Type B pancreatic cell (in vitro differentiated cells): Measurements from ENCODE around the gene NEDD9. TPM values are rescaled to one million over a fixed set of nuclear protein-coding genes. Genes with fewer than 3 reads are reported as not detected.
A peak's percentile ranks its signal among the peaks of the same experiment; 100 is the strongest.

Experiments
- DNase-seq: peaks from one replicate; pipeline ENCODE4 v3.0.0; 2021; ENCODE audit warnings: mixed read lengths; ENCODE audit not compliant: unreplicated experiment; ENCODE audit errors: extremely low spot score
- H3K27ac Mint-ChIP-seq: 2 replicates; pipeline ENCODE4 v1.8.0; 2021; ENCODE audit warnings: mild to moderate bottlenecking, mixed read lengths
- H3K27me3 Mint-ChIP-seq: 2 replicates; pipeline ENCODE4 v1.8.0; 2021; ENCODE audit warnings: mixed read lengths
- H3K36me3 Mint-ChIP-seq: 2 replicates; pipeline ENCODE4 v1.8.0; 2021; ENCODE audit warnings: mixed read lengths
- H3K4me1 Mint-ChIP-seq: one replicate; pipeline ENCODE4 v1.8.0; 2021; ENCODE audit warnings: mixed read lengths; ENCODE audit not compliant: unreplicated experiment
- H3K4me3 Mint-ChIP-seq: 2 replicates; pipeline ENCODE4 v1.8.0; 2021; ENCODE audit warnings: mild to moderate bottlenecking, mixed read lengths
- H3K9me3 Mint-ChIP-seq: 2 replicates; pipeline ENCODE4 v1.8.0; 2021; ENCODE audit warnings: mixed read lengths
- CTCF ChIP-seq: fragments of 200-600 bp; sonication (generic); conservative IDR thresholded peaks from 2 replicates; pipeline ENCODE4 v1.5.0; 2021; ENCODE audit warnings: antibody characterized with exemption, mild to moderate bottlenecking
- total RNA-seq: library from RNA; stranded (reverse); gene quantifications from 2 replicates; pipeline ENCODE4 v1.2.1, GENCODE V29; 2021; ENCODE audit warnings: low replicate concordance

Gene NEDD9
- total RNA-seq, 1 donor from 2014 or later = 21.3 TPM

DNA sequence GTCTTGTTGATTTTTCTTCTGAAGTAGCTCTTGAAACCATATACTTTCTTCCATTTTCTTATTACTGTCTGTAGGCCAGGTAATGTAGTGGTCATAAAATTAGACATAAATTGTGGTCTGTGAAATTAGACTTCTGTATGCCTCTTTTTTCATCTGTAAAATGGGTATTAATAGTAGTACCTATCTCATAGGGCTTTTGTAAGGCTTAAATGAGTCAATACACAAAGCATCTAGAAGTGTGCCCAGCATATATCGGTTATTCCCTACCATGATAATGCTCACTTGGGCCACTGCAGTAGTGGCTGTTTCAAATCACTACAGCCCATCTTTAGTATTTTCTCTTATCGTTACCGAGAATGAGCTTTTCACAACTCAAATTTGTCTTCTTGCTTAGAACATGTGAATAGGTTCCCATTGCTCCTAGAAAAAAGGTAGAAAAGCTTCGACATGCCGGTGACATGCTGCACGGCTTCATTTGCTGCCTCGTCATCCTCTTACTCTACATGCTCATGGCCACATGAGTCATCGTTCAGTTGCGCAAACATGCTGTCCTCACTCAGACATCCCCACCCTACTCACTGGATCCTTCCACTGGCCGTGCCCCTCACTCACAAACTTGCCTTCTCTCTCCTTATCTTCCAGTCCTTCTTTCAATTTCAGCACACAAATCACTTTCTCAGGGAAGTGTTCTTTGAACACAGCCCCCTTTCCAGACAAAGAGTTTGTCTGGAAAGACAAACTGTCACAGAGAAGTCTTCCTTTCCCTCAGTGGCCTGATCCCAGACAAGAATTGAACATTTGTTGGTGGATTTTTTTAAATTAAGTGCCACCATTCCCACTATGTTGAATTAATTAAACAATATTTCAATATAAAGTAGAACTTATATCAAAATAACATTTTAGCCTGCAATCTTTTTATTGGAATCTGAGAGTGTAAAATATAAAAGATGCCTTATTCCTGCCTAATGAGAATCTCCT lies 88.8 kb downstream of the NEDD9 start:
- H3K27ac Mint-ChIP-seq = peak overlapping the region; percentile 33
- H3K4me1 Mint-ChIP-seq = peaks cover 6% of the 10 kb centered on the region
- no peak for DNase-seq
- H3K4me3 Mint-ChIP-seq = no peak overlapping the region
- H3K9me3 Mint-ChIP-seq = no peaks in the 10 kb centered on the region
- no peaks in the 10 kb centered on the region for H3K36me3 Mint-ChIP-seq
- H3K27me3 Mint-ChIP-seq = no peaks in the 10 kb centered on the region
- TF ChIP-seq CTCF = no peak

DNA sequence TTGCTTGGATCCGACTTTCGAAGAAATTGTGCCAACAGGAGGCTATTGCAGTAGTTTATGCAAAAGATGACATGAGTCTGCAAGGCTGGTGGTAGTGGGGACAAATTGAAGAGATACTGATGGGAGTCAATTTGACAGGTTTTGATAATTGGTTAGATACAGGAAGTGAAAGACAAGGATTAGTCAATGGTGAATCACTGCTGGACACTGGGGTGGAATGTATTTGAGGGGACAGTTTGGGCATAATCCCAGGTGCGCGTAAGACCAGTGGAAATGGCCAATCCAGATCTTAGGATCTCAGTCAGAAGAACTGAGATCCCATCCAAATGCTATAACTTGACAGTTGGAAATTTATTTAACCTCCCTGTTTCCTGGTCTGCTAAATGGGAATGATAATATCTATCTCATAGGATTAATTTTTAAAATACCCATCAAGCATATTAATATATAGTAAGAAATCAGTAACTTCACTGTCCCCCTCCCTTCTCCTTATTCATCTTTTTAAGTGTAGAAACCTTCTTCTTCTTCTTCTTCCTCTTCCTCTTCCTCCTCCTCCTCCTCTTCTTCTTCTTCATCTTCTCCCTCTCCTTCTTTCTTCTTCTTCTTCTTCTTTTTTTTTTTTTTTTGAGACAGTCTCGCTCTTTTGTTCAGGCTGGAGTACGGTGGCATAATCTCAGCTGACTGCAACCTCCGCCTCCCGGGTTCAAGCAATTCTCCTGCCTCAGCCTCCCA lies 90.0 kb downstream of the NEDD9 start:
- Mint-ChIP-seq H3K27ac (no peak overlapping the region), H3K4me3 (no peak overlapping the region), H3K9me3 (no peaks in the 10 kb centered on the region), H3K27me3 (no peaks in the 10 kb centered on the region), H3K4me1 (peaks cover 6% of the 10 kb centered on the region), H3K36me3 (no peaks in the 10 kb centered on the region)
- no peak for TF ChIP-seq CTCF
- DNase-seq = no peak

GRCh38 chr6:11141295-11141694 lies 91.2 kb downstream of the NEDD9 start:
- Mint-ChIP-seq H3K27ac (no peak overlapping the region), H3K27me3 (no peaks in the 10 kb centered on the region), H3K4me3 (no peak overlapping the region), H3K36me3 (peaks cover 2% of the 10 kb centered on the region), H3K4me1 (peaks cover 6% of the 10 kb centered on the region), H3K9me3 (no peaks in the 10 kb centered on the region)
- no peak for DNase-seq
- TF ChIP-seq CTCF = no peak

DNA sequence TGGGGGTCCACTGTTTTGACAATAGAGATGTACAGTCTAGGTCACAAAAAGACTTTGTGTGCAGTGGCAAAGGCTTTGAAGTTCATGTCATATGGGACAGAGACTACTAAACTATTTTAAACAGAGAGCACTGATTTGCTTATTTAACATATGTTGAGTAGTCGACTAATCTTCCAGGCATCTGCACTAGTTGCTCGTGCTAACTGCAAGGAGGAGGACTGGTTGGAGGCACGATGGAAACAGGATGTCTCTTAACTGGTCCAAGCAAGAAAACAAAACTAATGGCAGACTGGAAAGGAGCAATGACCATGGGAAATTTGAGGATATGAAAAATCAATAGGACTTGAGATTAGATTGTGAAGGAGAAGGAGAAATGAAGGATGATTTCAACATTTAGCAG lies 92.4 kb downstream of the NEDD9 start:
- H3K36me3 Mint-ChIP-seq = peaks cover 7% of the 10 kb centered on the region
- H3K27me3 Mint-ChIP-seq = no peaks in the 10 kb centered on the region
- H3K4me3 Mint-ChIP-seq = no peak overlapping the region
- DNase-seq = no peak
- H3K4me1 Mint-ChIP-seq = peaks cover 6% of the 10 kb centered on the region
- TF ChIP-seq CTCF = no peak
- no peaks in the 10 kb centered on the region for H3K9me3 Mint-ChIP-seq
- no peak overlapping the region for H3K27ac Mint-ChIP-seq

- no peak overlapping the region for H3K4me3 Mint-ChIP-seq
- H3K9me3 Mint-ChIP-seq = no peaks in the 10 kb centered on the region
- peaks cover 14% of the 10 kb centered on the region for H3K36me3 Mint-ChIP-seq
- H3K27me3 Mint-ChIP-seq = no peaks in the 10 kb centered on the region
- peak overlapping the region; percentile 3 for H3K27ac Mint-ChIP-seq
- no peak for TF ChIP-seq CTCF
- peaks cover 1% of the 10 kb centered on the region for H3K4me1 Mint-ChIP-seq
- DNase-seq = no peak
Measured at GRCh38 chr6:11139051-11139960, 93.2 kb downstream of the NEDD9 start.
